ENCODE data around the gene QPCTL.

DNA sequence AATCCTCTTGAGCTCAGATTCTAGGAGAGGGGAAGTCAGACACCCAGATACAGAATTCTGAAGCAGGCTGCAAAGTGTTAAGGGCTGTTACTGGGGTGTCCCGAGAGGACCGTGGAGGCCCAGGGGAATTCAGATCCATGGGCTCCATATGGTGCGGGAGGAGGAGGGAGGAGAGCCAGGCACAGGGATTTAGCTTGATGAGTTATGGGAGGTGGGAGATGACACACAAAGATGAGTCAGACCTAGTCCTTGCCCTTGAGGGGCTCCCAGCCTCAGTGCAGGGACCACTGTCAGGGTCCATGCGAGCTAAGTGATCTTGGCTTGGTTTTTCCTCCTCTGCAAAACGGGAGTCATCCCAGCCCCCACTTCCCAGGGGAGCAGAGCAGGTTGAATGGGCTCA lies 38.8 kb upstream of the QPCTL start:
- TF ChIP-seq, protein P1, sequence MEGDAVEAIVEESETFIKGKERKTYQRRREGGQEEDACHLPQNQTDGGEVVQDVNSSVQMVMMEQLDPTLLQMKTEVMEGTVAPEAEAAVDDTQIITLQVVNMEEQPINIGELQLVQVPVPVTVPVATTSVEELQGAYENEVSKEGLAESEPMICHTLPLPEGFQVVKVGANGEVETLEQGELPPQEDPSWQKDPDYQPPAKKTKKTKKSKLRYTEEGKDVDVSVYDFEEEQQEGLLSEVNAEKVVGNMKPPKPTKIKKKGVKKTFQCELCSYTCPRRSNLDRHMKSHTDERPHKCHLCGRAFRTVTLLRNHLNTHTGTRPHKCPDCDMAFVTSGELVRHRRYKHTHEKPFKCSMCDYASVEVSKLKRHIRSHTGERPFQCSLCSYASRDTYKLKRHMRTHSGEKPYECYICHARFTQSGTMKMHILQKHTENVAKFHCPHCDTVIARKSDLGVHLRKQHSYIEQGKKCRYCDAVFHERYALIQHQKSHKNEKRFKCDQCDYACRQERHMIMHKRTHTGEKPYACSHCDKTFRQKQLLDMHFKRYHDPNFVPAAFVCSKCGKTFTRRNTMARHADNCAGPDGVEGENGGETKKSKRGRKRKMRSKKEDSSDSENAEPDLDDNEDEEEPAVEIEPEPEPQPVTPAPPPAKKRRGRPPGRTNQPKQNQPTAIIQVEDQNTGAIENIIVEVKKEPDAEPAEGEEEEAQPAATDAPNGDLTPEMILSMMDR (CRISPR knock-in tag; IDR thresholded peaks at IDR 0.05): no peak
- TF ChIP-seq TARDBP (CRISPR knock-in tag; IDR thresholded peaks at IDR 0.05) (no peak), MAFG (CRISPR knock-in tag; IDR thresholded peaks at IDR 0.05) (no peak), FOXJ3 (CRISPR knock-in tag; IDR thresholded peaks at IDR 0.05; ENCODE audit: borderline replicate concordance) (no peak), NFATC3 (CRISPR knock-in tag; IDR thresholded peaks at IDR 0.05) (no peak), HMG20B (CRISPR knock-in tag; conservative IDR thresholded peaks at IDR 0.05) (no peak), ZFP37 (CRISPR knock-in tag; IDR thresholded peaks at IDR 0.05; ENCODE audit: borderline replicate concordance) (no peak), HDAC6 (IDR thresholded peaks at IDR 0.05; ENCODE audit: low read depth, low read length) (no peak), ZNF687 (CRISPR knock-in tag; IDR thresholded peaks at IDR 0.05) (no peak)
